GM19397 (cell line): ENCODE measurements around the gene FAM222B.
"Not testable (repeated sequence)": the region's sequence is repeated elsewhere in the genome, so short reads cannot be mapped to it uniquely, and the experiment has no call there.

ENCODE experiments used
- ATAC-seq: cut with Tn5 transposase; IDR thresholded peaks from one replicate; pipeline ENCODE4 v1.9.1; 2021; ENCODE audit warnings: mild to moderate bottlenecking, moderate library complexity; ENCODE audit not compliant: unreplicated experiment

Gene FAM222B

DNA sequence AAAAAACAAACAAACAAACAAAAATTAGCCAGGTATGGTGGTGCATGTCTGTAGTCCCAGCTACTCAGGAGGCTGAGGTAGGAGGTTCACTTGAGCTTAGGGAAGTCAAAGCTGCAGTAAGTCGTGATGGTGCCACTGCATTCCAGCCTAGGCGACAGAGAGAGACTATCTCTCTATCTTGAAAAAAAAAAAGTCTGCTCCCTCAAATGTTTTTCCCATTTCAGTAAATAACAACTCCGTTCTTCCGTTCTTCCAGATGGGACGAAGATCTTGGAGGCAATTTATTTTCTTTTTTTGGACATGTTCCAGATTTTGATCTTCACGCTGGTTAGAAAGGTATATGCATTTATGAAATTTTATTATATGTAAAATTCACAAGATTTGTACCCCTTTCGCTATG, 31.2 kb upstream of the FAM222B start:
- no peak for ATAC-seq

DNA sequence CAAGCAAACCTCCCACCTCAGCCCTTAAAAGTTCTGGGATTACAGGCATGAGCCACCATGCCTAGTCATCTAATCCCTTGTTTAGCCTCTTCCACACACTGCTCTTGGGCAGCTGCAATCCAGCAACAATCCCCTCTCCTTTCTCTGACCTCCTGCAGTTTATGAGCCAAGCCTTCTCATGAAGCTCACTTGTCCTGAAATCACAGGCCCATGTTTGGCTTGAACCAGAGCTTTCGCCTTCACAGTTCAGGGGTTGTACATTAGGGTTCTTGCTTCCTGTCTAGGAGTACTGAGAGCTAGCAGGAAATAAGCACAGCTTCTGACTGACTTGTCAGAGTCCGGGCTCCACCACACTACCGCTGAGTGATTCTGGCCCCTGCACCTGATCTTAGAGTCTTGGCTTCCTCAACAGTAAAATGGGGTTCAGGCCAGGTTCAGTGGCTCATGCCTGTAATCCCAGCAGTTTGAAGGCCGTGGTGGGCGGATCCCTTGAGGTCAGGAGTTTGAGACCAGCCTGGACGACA, 28.5 kb upstream of the FAM222B start:
- peak; percentile 89 for ATAC-seq

DNA sequence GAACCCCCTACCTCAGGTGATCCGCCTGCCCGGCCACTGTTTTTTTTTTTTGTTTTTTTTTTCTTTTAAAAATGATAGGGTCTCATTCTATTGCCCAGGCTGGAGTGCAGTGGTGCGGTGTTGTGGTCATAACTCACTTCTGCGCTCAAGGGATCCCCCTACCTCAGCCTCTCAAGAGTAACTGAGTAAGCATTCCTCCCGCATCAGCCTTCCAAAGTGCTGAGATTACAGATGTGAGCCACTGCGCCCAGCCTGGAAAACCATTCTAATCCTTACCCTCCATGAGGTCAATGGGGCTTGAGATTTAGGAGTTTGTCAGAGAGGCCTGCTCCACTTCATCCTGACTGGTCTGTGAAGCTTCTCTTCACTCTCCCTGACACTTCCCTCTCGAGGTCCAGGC, 24.7 kb upstream of the FAM222B start:
- ATAC-seq: no peak

DNA sequence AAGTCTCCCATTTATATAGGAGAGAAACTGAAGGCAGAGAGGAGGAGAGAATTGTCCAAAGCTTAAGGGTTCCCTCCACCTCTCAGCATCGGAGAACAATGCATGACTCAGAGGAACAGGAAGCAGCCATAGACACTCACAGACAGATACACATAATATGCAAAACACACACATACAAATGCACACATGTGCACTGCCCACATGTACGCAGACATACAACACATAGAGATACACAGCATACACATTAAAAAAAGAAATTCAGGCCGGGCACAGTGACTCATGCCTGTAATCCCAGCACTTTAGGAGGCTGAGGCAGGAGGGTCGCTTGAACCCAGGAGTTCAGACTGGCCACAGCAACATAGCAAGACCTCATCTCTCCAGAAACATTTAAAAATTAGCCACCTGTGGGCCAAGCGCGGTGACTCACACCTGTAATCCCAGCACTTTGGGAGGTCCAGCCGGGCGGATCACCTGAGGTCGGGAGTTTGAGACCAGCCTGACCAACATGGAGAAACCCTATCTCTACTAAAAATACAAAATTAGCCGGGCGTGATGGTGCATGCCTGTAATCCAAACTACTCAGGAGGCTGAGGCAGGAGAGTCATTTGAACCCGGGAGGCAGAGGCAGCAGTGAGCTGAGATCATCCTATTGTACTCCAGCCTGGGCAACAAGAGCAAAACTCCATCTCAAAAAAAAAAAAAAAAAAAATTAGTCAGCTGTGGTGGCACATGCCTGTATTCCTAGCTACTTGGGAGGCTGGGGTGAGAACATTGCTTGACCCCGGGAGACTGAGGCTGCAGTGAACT, 23.6 kb upstream of the FAM222B start:
- peak; percentile 71 for ATAC-seq

DNA sequence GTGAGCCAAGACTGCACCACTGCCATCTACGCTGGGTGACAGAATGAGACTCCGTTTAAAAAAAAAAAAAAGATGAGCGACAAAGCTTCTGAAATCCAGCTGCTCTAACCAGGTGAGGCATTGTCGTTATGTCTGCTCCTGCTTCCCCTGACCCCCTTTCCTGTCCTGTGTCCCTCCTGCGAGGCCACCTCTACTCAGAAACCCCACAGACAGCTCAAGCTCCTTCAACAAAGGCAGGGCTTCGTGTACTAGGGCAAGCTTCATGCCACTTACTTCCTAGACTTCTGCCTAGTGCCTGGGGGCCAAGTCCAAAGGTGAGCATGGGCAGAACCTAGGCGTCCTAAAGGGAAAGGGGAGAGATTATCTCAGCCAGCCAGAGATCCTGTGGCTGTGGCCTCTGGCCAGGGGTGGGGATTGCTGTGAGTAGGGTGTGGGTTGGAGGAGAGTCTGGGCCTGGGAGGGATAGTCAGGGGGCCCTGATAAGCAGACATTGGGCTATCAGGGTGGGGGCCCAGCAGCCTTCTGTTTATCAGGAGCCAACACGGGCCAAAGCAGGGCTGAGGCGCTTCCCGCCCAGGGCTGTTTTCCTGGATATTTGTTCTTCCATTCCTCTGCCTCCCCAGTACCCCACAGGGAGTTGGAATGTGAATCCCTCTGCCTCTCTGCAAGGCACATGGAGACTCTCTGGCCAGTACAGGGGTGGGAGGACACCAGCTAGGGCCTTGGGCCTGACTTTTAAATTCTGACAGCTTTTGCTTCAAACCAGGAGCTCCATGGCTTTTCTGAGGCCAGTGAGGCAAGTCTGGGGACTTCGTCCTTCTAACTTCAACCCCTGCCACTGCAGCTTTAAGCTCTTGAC, 22.6 kb upstream of the FAM222B start:
- ATAC-seq: no peak

DNA sequence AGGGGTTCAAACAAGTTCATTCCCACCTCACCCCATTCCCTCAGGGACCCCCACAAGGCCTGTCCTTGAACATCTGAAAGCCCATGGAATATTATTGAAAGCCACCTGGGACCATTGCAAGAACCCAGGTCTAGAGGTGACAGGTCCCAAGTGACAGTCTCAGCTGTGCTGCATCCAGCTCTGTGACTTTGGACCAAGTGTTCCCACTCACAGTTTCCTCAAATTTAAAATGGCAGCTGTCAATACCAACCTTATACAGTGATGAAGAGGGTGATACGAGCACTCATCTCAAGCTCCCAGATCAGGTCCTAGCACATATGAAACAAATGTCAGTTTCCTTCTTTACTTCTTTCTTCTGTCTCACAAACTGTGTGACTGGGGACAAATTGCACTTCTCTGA, 21.4 kb upstream of the FAM222B start:
- ATAC-seq: no peak

DNA sequence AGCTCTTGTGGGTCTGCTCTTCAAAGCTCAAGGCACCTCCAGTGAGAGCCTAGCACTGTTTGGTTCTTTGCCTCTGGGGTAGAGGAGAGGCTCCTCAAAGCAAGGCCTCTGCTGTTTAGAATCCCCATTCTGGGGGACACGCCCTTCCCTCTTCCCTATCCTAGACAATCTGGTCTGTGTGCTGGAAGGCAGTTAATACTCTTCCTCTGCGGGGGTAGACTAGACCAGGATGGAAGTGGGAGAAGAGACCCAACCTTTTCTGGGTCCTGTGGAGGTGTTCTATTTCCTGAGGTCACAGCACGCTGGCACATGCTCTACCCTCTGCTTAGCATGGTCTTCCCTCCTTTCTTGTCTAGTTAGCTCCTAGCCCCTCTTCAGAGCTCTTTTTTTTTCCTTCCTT, 20.0 kb upstream of the FAM222B start:
- ATAC-seq: no peak

DNA sequence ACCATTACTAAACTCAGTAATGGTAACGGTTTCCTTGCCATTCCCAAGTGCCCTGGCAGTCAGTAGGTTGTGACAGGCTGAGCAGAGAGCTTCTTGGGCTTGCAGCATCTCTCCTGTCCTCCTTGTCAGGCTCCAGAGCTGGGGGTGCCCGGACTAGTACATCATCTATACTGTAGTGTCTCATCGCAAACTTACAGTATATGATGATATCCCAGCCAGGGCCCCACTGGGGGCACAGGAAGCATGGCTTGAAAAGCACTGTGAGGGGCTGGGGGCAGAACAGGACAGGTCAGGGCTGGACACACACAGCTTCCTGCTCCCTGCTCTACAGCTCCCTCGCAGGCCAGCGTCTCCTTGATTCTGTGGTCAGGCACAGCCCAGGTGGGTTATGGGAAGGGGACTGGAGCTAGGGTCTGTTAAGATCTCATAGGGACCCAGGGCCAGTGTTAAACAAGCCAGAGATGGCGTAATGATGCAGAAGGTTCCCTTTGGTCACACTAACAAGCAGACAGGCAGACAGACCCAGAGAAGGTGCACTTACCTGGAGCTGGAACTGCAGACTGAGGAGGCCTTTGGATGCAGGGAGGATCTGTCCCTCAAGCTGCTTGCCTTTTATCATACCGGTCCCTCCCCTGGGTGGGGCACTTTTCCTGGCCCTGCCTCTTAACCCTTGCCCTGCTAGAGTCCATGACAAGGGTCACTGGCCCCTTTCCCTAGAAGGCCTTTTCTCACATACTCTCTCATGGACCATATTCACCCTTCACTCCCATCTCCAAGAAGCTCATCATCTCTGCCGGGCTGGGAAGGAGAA, 19.0 kb upstream of the FAM222B start:
- no peak for ATAC-seq

DNA sequence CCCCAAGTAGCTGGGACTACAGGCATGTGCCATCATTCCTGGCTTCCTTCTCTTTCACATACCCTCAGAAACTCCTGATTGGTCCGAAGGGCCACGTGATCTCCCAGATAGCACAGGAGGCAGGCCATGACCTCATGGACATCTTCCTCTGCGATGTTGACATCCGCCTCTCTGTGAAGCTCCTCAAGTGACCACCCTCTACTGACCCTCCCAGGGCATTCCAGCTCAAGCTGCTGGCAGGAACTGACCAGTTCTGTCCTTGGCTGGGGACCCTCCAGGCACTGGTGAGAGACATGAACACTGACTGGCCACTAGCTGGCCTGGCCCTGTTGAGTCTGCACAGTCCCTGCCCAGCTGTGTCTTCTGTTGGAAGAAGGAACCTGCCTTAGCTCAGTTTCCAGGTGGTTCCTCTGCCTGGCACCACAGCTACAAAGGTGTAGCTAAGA, 17.8 kb upstream of the FAM222B start:
- no peak for ATAC-seq

DNA sequence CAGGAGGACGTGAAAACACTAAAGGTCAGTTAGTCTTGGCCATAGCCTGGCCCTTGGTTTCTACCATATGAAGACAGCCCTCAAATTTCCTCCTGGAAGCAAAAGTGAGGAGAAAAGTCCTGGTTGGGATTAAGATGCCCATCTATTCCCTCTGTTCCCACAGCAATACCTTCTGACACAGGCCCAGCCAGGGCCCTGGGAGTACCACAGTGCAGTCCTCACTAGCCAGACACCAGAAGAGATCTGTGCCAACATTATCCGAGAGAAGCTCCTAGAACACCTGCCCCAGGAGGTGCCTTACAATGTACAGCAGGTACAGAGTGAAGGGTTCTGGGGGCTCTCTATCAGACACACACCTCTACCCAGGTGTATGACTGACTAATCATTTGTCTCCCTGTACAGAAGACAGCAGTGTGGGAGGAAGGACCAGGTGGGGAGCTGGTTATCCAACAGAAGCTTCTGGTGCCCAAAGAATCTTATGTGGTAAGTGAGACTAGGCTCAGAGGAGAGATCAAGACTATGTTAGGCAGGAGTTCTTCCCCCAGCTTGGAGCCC, 16.3 kb upstream of the FAM222B start:
- ATAC-seq: no peak

DNA sequence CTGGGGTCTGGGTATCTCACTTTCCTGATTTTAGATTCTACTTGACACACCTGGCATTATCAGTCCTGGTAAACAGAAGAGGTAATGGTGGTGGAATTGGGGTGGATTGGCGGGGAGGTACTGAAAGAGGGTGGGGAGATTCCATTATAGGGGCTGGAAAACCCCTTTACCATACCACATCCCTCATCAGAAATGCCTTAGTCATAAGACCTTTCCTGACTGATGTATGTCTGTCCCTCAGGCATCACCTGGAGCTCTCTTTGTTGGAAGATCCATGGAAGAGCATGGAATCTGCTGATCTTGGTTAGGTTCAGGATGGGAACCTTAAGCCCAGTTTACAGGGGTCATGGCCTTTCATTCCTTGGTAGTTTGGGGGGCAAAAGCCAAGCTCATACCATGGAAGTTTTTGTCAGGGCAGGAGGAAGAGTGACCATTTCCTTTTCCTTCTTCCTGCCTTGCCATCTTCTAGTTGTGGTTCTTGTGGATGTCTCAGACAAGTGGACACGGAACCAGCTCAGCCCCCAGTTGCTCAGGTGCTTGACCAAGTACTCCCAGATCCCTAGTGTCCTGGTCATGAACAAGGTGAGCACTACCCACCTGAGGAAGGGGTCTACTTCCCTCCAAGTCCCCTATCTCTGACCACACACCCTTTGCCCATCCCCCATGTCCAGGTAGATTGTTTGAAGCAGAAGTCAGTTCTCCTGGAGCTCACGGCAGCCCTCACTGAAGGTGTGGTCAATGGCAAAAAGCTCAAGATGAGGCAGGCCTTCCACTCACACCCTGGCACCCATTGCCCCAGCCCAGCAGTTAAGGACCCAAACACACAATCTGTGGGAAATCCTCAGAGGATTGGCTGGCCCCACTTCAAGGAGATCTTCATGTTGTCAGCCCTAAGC, 15.6 kb upstream of the FAM222B start:
- no peak for ATAC-seq

DNA sequence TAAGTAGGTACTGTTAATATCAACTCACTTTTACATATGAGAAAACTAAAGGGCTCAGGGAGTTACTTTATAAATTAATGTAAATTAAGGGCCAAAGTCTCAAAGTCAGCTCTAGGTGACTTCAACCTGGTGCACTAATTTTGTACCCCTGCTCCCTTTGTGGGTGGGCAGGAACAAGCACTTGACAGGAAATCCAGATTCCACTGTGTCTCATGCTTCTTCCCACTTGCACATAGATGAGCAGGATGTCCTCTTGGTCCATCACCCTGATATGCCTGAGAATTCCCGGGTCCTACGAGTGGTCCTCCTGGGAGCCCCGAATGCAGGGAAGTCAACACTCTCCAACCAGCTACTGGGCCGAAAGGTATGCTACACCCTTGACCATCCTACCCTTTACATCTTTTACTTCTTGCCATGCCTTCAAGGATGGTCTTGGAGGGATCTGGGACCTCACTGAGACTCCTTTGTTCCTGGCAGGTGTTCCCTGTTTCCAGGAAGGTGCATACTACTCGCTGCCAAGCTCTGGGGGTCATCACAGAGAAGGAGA, 13.5 kb upstream of the FAM222B start:
- ATAC-seq: no peak

DNA sequence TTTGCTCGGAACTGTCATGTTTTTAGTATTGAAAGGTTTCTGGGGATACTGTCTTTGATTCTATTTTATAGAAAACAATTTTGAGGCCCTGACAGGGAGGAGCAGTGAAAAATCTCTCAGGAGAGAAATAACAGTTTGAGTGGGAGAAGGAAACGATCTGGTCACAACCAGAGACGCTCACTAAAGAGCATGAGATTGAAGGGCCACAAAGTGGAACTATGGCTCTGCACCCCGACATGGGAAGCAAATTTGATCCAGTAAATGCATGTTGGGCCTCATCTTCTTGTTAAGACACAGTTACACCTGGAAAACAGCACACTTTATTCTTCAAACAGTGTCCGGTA, 12.7 kb upstream of the FAM222B start:
- no peak for ATAC-seq

DNA sequence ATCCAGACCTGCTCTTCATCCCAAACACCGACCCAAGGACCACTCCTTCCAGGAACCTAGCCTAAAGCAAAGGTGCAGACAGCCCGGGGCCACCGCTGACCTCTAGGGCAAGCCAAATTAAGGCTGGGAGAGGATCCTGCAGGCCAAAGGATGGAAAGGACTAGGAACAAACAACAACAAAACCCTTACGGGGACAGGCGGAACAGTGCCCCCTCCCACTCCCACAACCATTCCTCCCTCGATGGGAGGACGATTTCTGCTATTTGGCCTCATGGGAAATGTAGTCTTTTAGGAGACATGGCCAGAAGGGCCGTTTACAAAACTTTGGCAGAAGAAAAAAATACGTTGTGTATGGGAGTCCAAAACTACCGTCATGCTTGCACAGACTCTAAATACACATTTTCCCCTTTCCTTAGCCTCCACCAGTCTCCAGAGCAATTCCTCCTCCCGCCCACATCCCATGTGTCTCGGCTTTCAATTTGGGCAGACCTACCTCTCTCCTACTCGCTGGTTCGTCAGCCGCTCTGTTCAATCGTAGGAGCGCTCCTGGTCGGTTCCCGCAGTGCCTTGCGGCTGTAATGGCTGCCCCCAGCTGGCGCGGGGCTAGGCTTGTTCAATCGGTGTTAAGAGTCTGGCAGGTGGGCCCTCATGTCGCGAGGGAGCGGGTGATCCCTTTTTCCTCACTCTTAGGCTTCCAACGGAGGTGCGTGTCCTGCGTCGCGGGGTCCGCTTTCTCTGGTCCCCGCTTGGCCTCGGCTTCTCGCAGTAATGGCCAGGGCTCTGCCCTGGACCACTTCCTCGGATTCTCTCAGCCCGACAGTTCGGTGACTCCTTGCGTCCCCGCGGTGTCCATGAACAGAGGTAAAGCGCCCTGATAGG, 12.1 kb upstream of the FAM222B start, which contains the start of gene ERAL1:
Gene ERAL1 (plus strand): TSS at position 560 of the 879 bp plus-strand sequence. CDS start 19 bp downstream, at position 579.
- ATAC-seq: peak; percentile 92

DNA sequence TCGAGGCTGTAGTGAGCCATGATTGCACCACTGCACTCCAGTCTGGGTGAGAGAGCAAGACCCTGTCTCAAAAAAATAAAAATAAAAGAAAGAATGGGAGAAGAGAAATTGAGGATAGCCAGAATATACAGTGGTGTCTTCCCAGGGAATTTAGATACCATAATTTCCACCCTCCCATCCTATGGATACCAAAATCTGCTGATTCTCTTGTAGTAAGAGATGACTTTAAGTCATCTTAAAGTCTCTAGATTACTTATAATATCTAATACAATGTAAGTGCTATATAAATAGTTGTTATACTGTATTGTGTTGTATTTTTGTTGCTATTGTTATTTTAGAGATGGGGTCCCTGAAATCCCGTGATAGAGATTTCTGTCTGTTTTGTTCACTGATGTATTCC, 10.7 kb upstream of the FAM222B start:
- no peak for ATAC-seq

DNA sequence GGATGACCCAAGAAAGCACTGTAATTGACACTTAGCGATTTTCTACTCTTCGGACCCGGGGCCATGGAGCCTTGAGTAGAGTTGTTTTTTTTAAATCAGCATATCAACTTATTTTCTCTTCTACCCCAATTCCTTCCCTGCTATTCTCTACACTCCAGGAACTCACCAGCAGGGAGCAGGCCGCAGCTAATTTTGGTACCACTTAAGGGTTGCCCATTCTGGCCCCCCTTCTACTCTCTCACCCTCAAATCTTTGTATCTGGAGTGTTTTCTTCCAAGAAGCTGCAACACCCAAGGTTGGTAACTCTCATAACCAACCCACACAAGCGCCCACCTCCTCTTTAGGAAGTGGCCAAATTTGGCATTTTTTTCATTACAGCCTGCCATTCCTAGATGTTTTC, 6.7 kb upstream of the FAM222B start:
- ATAC-seq: no peak

DNA sequence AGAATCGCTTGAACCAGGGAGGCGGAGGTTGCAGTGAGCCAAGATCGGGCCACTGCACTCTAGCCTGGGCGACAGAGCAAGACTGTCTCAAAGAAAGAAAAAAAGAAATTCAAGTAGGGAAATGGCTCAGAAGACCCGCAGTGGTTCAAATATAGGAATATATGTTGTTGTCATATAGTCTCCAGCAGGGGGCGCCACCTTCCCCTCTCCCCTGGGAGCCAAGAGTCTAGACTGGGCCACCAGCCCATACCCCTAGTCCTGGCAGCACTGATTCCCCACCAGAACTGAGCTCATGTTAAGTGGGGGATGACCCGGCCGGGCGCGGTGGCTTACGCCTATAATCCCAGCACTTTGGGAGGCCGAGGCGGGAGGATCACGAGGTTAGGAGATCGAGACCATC, 6.1 kb upstream of the FAM222B start:
- not testable (repeated sequence) for ATAC-seq

DNA sequence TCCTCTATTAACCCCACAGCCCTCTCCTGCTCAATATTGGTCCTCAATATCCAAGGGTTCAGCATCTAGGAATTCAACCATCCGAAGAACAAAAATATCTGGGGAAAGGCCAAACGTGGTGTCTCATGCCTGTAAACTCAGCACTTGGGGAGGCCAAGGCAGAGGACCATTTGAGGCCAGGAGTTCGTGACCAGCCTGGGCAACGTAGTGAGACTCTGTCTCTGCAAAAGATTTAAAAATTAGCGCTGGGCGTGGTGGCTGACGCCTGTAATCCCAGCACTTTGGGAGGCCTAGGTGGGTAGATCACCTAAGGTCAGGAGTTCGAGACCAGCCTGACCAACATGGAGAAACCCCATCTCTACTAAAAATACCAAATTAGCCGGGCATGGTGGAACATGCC, 4.1 kb upstream of the FAM222B start:
- ATAC-seq: not testable (repeated sequence)
